ENCODE measurements around the gene SPN. TPM values are rescaled to one million over a fixed set of nuclear protein-coding genes. Genes with fewer than 3 reads are reported as not detected.
"Not testable (repeated sequence)": the region's sequence is repeated elsewhere in the genome, so short reads cannot be mapped to it uniquely, and the experiment has no call there.

The SPN gene
- total and polyA plus RNA-seq, 9 donors, result 0.42 to 5.1 (median 0.88) TPM

GRCh38 chr16:29688172-29688571, 25.1 kb downstream of the SPN start:
- Histone ChIP-seq H3K4me1 (ENCODE audit: insufficient read depth) (no peaks in the 10 kb centered on the region), H3K9me3 (no peaks in the 10 kb centered on the region), H3K36me3 (no peaks in the 10 kb centered on the region), H3K4me3 (no peak overlapping the region), H3K27ac (no peak overlapping the region), H3K27me3 (no peaks in the 10 kb centered on the region)
- WGBS, 3 donors, result 84 to 87% (median 86%) methylated on average over 5 of the region's 5 CpGs
- intact Hi-C loops (cut with DNase I), result no loop called here
- DNase-seq, result no peak
- TF ChIP-seq EP300 (IDR thresholded peaks at IDR 0.05) (no peak), CTCF (IDR thresholded peaks at IDR 0.05) (no peak), POLR2A (IDR thresholded peaks at IDR 0.05) (no peak)

- H3K27me3 ChIP-seq; H3K36me3 ChIP-seq; H3K27ac ChIP-seq; DNase-seq; H3K4me3 ChIP-seq; H3K9me3 ChIP-seq; H3K4me1 ChIP-seq (ENCODE audit: insufficient read depth): not testable (repeated sequence)
- WGBS, 3 donors, result 95 to 97% (median 95%) methylated on average over 23 of the region's 23 CpGs
- intact Hi-C loops (cut with DNase I), result loop anchor here in 3 of 4 donors (10.0 kb wide), 2 partner anchors 335 to 345 kb away; partner anchors contain the start of genes C16orf92 (in 2 of the 3) and TLCD3B (in 1 of the 3)
Observed at GRCh38 chr16:29689490-29690351, 26.7 kb downstream of the SPN start.

GRCh38 chr16:29692606-29693005, 29.6 kb downstream of the SPN start:
- H3K4me3 ChIP-seq; H3K27ac ChIP-seq; DNase-seq; H3K4me1 ChIP-seq (ENCODE audit: insufficient read depth); H3K9me3 ChIP-seq; H3K27me3 ChIP-seq; H3K36me3 ChIP-seq: not testable (repeated sequence)
- intact Hi-C loops (cut with DNase I), result loop anchor here in 3 of 4 donors (10.0 kb wide), 2 partner anchors 332 to 342 kb away; partner anchors contain the start of genes C16orf92 (in 2 of the 3) and TLCD3B (in 1 of the 3)
- 97 to 98% (median 97%) methylated on average over 26 of the region's 26 CpGs for WGBS, 3 donors

GRCh38 chr16:29694384-29695195, 31.5 kb downstream of the SPN start:
- H3K4me1 ChIP-seq (ENCODE audit: insufficient read depth), result peaks cover 7% of the 10 kb centered on the region
- no peaks in the 10 kb centered on the region for H3K9me3 ChIP-seq
- WGBS, 3 donors, result 65 to 81% (median 70%) methylated on average over 38 to 41 of the region's 41 CpGs
- H3K27ac ChIP-seq, result no peak overlapping the region
- H3K4me3 ChIP-seq, result no peak overlapping the region
- no peak for TF ChIP-seq POLR2A (IDR thresholded peaks at IDR 0.05)
- TF ChIP-seq CTCF (IDR thresholded peaks at IDR 0.05), result no peak
- no peak for TF ChIP-seq EP300 (IDR thresholded peaks at IDR 0.05)
- no peaks in the 10 kb centered on the region for H3K36me3 ChIP-seq
- no peaks in the 10 kb centered on the region for H3K27me3 ChIP-seq
- DNase-seq, result peak in 2 of 5 donors; percentile 18 to 31
- intact Hi-C loops (cut with DNase I), result loop anchor here in 3 of 4 donors (10.0 kb wide), 2 partner anchors 330 to 340 kb away; partner anchors contain the start of genes C16orf92 (in 2 of the 3) and TLCD3B (in 1 of the 3)

GRCh38 chr16:29695675-29696074, 32.6 kb downstream of the SPN start:
- DNase-seq; H3K27me3 ChIP-seq; H3K36me3 ChIP-seq; H3K9me3 ChIP-seq; H3K4me1 ChIP-seq (ENCODE audit: insufficient read depth); H3K27ac ChIP-seq; H3K4me3 ChIP-seq: not testable (repeated sequence)
- WGBS, 3 donors, result 93 to 96% (median 95%) methylated on average over 3 of the region's 3 CpGs
- intact Hi-C loops (cut with DNase I), result loop anchor here in 3 of 4 donors (10.0 kb wide), 2 partner anchors 329 to 339 kb away; partner anchors contain the start of genes C16orf92 (in 2 of the 3) and TLCD3B (in 1 of the 3)

All from ovary (tissue), 9 donors.